Erythroblast (primary cell): ENCODE data around the gene ERGIC1.

Experiments
- GATA1 ChIP-seq: IDR thresholded peaks from 2 replicates; pipeline ENCODE4 v1.6.1; 2011; ENCODE audit warnings: low read depth, mild to moderate bottlenecking, control low read depth, low read length, moderate library complexity
- POLR2A ChIP-seq: IDR thresholded peaks from 2 replicates; pipeline ENCODE4 v1.6.1; 2011; ENCODE audit warnings: mild to moderate bottlenecking, low read length

GRCh38 chr5:172799416-172799815, 34.6 kb upstream of the ERGIC1 start:
- TF ChIP-seq POLR2A (no peak), GATA1 (no peak)
